IMR-90 (cell line): ENCODE data around the gene KLHL7. TPM values are rescaled to one million over a fixed set of nuclear protein-coding genes. Genes with fewer than 3 reads are reported as not detected.
A peak's percentile ranks its signal among the peaks of the same experiment; 100 is the strongest.

Source experiments
- ATAC-seq: fragments of 200-7000 bp; cut with Tn5 transposase; 2 replicates; pipeline ENCODE4 v1.9.1; 2020; ENCODE audit warnings: low read depth, mild to moderate bottlenecking, moderate library complexity
- BruUV-seq: library from RNA; stranded (reverse); fragments of 400-500 nt; replicated peaks from 2 replicates; lab custom pipeline; 2021; lab: Mats Ljungman, UMichigan
- CTCF ChIA-PET: fragments of 300-600 bp; formaldehyde crosslinking; extraction: SDS; loops from one replicate; lab custom pipeline; 2021; ENCODE audit warnings: antibody characterized with exemption; lab: Yijun Ruan, JAX
- POLR2A ChIA-PET: fragments of 300-600 bp; sonication (Branson Sonifier 250); formaldehyde crosslinking; loops from one replicate; lab custom pipeline; 2022; ENCODE audit warnings: antibody characterized with exemption; ENCODE audit not compliant: unreplicated experiment; lab: Charles Lee
- DNase-seq: peaks from one replicate; pipeline ENCODE4 v3.0.0; 2013
- H2AFZ ChIP-seq: replicated peaks from 2 replicates; pipeline ENCODE3; 2013; ENCODE audit warnings: low read length, mild to moderate bottlenecking; ENCODE audit not compliant: poor library complexity
- H2AK5ac ChIP-seq: 2 replicates; pipeline ENCODE4 v1.6.1; 2013; ENCODE audit warnings: low read depth, low read length, inconsistent platforms
- H2AK9ac ChIP-seq: replicated peaks from 2 replicates; pipeline ENCODE3; 2013; ENCODE audit warnings: mild to moderate bottlenecking, low read depth, low read length, moderate library complexity; ENCODE audit not compliant: poor library complexity
- H2BK120ac ChIP-seq: 2 replicates; pipeline ENCODE4 v1.6.1; 2013; ENCODE audit warnings: low read depth, low read length, inconsistent platforms
- H2BK15ac ChIP-seq: 3 replicates; pipeline ENCODE4 v1.6.1; 2013; ENCODE audit warnings: low read depth, low read length, inconsistent platforms
- H2BK20ac ChIP-seq: 2 replicates; pipeline ENCODE4 v1.6.1; 2013; ENCODE audit warnings: low read depth, mild to moderate bottlenecking, inconsistent platforms, low read length, moderate library complexity
- H2BK5ac ChIP-seq: 2 replicates; pipeline ENCODE4 v1.6.1; 2013; ENCODE audit warnings: mild to moderate bottlenecking, low read depth, low read length, inconsistent platforms; ENCODE audit not compliant: poor library complexity, severe bottlenecking
- H3K14ac ChIP-seq: replicated peaks from 2 replicates; pipeline ENCODE4 v1.6.1; 2013; ENCODE audit warnings: low read depth, low read length, inconsistent platforms
- H3K18ac ChIP-seq: 2 replicates; pipeline ENCODE4 v1.6.1; 2013; ENCODE audit warnings: low read depth, low read length, control low read depth
- H3K23ac ChIP-seq: 2 replicates; pipeline ENCODE4 v1.6.1; 2013; ENCODE audit warnings: low read depth, low read length, inconsistent platforms
- H3K27ac ChIP-seq: 2 replicates; pipeline ENCODE4 v1.5.1; 2013; ENCODE audit warnings: mild to moderate bottlenecking, control low read depth, low read length; ENCODE audit not compliant: insufficient read depth
- H3K27me3 ChIP-seq: 2 replicates; pipeline ENCODE4 v1.6.1; 2013; ENCODE audit warnings: low read length; ENCODE audit not compliant: control insufficient read depth, insufficient read depth
- H3K36me3 ChIP-seq: 2 replicates; pipeline ENCODE4 v1.6.1; 2013; ENCODE audit warnings: low read length, mixed read lengths; ENCODE audit not compliant: control insufficient read depth, insufficient read depth
- H3K4ac ChIP-seq: 2 replicates; pipeline ENCODE4 v1.6.1; 2013; ENCODE audit warnings: low read depth, low read length, inconsistent platforms
- H3K4me1 ChIP-seq: 2 replicates; pipeline ENCODE4 v1.6.1; 2013; ENCODE audit warnings: low read length, mixed read lengths; ENCODE audit not compliant: control insufficient read depth, insufficient read depth
- H3K4me2 ChIP-seq: 2 replicates; pipeline ENCODE4 v1.6.1; 2013; ENCODE audit warnings: low read depth, mild to moderate bottlenecking, control low read depth, low read length, moderate library complexity
- H3K4me3 ChIP-seq: 2 replicates; pipeline ENCODE4 v1.5.1; 2013; ENCODE audit warnings: low read depth, mild to moderate bottlenecking, control low read depth, low read length, moderate library complexity; ENCODE audit not compliant: insufficient read depth
- H3K56ac ChIP-seq: 2 replicates; pipeline ENCODE4 v1.6.1; 2013; ENCODE audit warnings: low read length, inconsistent platforms; ENCODE audit not compliant: insufficient read depth; ENCODE audit errors: extremely low read depth
- H3K79me1 ChIP-seq, 2 experiments: 2 replicates each; pipeline ENCODE4 v1.6.1; 2013; ENCODE audit warnings: low read length in 2 of 2, inconsistent platforms in 1 of 2, low read depth in 1 of 2
- H3K9ac ChIP-seq: 2 replicates; pipeline ENCODE4 v1.6.1; 2013; ENCODE audit warnings: low read depth, low read length, control low read depth
- H3K9me1 ChIP-seq: 2 replicates; pipeline ENCODE4 v1.6.1; 2013; ENCODE audit warnings: low read length, inconsistent platforms; ENCODE audit not compliant: insufficient read depth
- H3K9me3 ChIP-seq: 2 replicates; pipeline ENCODE4 v1.6.1; 2013; ENCODE audit warnings: low read length; ENCODE audit not compliant: control insufficient read depth, insufficient read depth
- H4K20me1 ChIP-seq: 2 replicates; pipeline ENCODE4 v1.6.1; 2013; ENCODE audit warnings: low read length, inconsistent platforms; ENCODE audit not compliant: insufficient read depth
- H4K5ac ChIP-seq: 2 replicates; pipeline ENCODE4 v1.6.1; 2013; ENCODE audit warnings: mild to moderate bottlenecking, low read depth, low read length, control low read depth
- H4K8ac ChIP-seq, 2 experiments: 2 replicates each; pipeline ENCODE4 v1.6.1; 2013; ENCODE audit warnings: low read depth in 2 of 2, low read length in 2 of 2, control low read depth in 1 of 2, inconsistent platforms in 1 of 2
- H4K91ac ChIP-seq: 2 replicates; pipeline ENCODE4 v1.6.1; 2013; ENCODE audit warnings: low read depth, low read length, inconsistent platforms; ENCODE audit not compliant: insufficient read depth
- CEBPB ChIP-seq: IDR thresholded peaks from 2 replicates; pipeline ENCODE4 v1.6.1; 2012; ENCODE audit warnings: low read depth, low read length, improper control_type of control experiment
- CHD1 ChIP-seq: IDR thresholded peaks from 2 replicates; pipeline ENCODE4 v1.6.1; 2012; ENCODE audit warnings: low read depth, low read length, improper control_type of control experiment
- RAD21 ChIP-seq: IDR thresholded peaks from 2 replicates; pipeline ENCODE4 v1.6.1; 2012; ENCODE audit warnings: low read length, improper control_type of control experiment
- WGBS, 2 experiments: methylation state at CpG; one replicate each; pipeline versions ENCODE4 v1.1.5 to v1.1.7; 2013; ENCODE audit warnings: missing lambda C conversion rate in 2 of 2; ENCODE audit not compliant: insufficient read length in 1 of 2; ENCODE audit errors: extremely low coverage in 2 of 2; 5-methylcytosine and 5-hydroxymethylcytosine counted together
- dilution Hi-C: fragments of 300-500 bp; cut with HindIII; formaldehyde crosslinking; loops from one replicate; pipeline ENCODE4 v1.14.3; 2018; ENCODE audit warnings: low sequenced_read_pairs; ENCODE audit not compliant: unreplicated experiment
- in situ Hi-C: fragments of 300-500 bp; cut with MboI; formaldehyde crosslinking; loops from 3 replicates; pipeline ENCODE4 v1.14.3; 2019; ENCODE audit warnings: low sequenced_read_pairs, inconsistent platforms, mixed read lengths
- intact Hi-C: fragments of 100-400 bp; cut with micrococcal nuclease; formaldehyde crosslinking; loops from 2 replicates; pipeline ENCODE4 v1.10.0; 2022
- polyA plus RNA-seq, 3 experiments: library from polyadenylated mRNA; depleted of rRNA; stranded (reverse); fragments of >200 nt; gene quantifications; 2 replicates each; pipeline ENCODE4 v1.2.3, GENCODE V29; 2012; ENCODE audit warnings: low replicate concordance in 1 of 3
- total RNA-seq: library from RNA; depleted of rRNA; stranded (reverse); fragments of >200 nt; gene quantifications from 2 replicates; pipeline ENCODE4 v1.2.3, GENCODE V29; 2012
- TF ChIP-seq, protein P1 (sequence below): fragments of 150-350 bp; IDR thresholded peaks from 2 replicates; pipeline ENCODE4 v1.6.1; 2017; ENCODE audit warnings: mild to moderate bottlenecking, antibody characterized with exemption, low read length, low read depth

KLHL7 gene
- total and polyA plus RNA-seq, 2 of the 4 experiments (the other 2 are of a cell fraction), result 24.6 to 29.2 TPM

DNA sequence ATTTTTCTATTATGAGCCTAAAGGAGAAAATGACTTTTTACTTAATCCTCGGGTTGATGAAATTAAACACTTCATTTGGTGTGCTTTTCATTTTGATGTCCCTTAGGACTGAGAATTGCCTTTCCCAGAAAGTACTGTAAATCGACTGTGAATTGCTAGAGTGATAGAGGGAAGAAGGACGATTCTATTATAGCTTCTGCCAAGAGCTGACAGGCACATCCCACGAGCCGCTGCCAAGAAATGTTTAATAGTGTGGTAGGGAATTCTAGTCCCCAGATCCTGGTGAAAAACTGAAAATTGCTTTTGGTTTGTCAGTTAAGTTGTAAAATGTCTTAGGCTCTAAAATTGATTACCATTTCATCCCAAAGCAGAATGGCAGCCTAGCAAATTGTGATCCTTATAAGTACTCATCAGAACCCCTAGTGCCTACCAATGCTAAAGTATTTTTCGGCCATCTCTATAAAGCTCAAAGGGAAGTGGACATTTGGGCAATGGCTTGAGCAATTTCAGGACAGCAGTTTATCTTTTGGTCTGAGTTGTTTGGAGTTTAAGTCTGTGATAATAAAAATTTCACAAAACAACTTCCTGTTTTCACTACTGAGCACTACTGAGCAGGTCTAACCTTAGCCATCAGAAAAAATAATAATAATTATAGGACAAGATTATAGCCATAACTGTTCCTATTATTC is 47.0 kb upstream of the KLHL7 start:
- H2BK15ac ChIP-seq, result 0 out of 3 replicates have a peak overlapping the region, but pooled peaks have one; percentile 7
- H2BK20ac ChIP-seq, result no peak overlapping the region
- no peak overlapping the region for H3K56ac ChIP-seq
- peak overlapping the region; percentile 7; the same call in 1 of the 2 replicates for H3K4me2 ChIP-seq
- WGBS, 2 experiments, result no CpG with 5 or more reads among the region's 6 CpGs
- peak overlapping the region; percentile 50; the same call in 1 of the 2 replicates for H3K18ac ChIP-seq
- no peaks in the 10 kb centered on the region for H3K9me1 ChIP-seq
- H3K27ac ChIP-seq, result no peak overlapping the region
- no peak overlapping the region for H4K5ac ChIP-seq
- no peak overlapping the region for H3K9ac ChIP-seq
- no peaks in the 10 kb centered on the region for H3K79me1 ChIP-seq
- BruUV-seq, result no TSS peak
- ChIA-PET POLR2A (no interaction called here), CTCF (interaction anchor here (0.6 to 0.7 kb wide), 2 partner anchors 348 to 763 kb away, joined by 3 to 4 read pairs; no protein-coding TSS in a partner anchor)
- H2BK120ac ChIP-seq, result 0 out of 2 replicates have a peak overlapping the region, but pooled peaks have one; percentile 8
- H3K4ac ChIP-seq, result no peak overlapping the region
- H3K9me3 ChIP-seq, result no peaks in the 10 kb centered on the region
- peak overlapping the region; percentile 15 to 46; a peak in 3 of 4 replicates for H4K8ac ChIP-seq
- no peak overlapping the region for H2AK5ac ChIP-seq
- no peak overlapping the region for H2AFZ ChIP-seq
- in situ Hi-C loops (loop anchor here (5.0 to 25.0 kb wide), 3 partner anchors 324 to 946 kb away; no protein-coding TSS in a partner anchor), intact Hi-C loops (loop anchor here (5.0 kb wide), 3 partner anchors 101 to 386 kb away; partner anchors contain the start of gene TOMM7), dilution Hi-C loops (loop anchor here (25.0 kb wide), 1 partner anchor 496 kb away; no protein-coding TSS in a partner anchor)
- no peak overlapping the region for H4K91ac ChIP-seq
- no peak overlapping the region for H2BK5ac ChIP-seq
- peak; percentile 40 for ATAC-seq
- no peaks in the 10 kb centered on the region for H3K4me1 ChIP-seq
- H3K4me3 ChIP-seq, result no peak overlapping the region
- no peaks in the 10 kb centered on the region for H4K20me1 ChIP-seq
- DNase-seq, result no peak
- no peak overlapping the region for H3K14ac ChIP-seq
- TF ChIP-seq, protein P1, sequence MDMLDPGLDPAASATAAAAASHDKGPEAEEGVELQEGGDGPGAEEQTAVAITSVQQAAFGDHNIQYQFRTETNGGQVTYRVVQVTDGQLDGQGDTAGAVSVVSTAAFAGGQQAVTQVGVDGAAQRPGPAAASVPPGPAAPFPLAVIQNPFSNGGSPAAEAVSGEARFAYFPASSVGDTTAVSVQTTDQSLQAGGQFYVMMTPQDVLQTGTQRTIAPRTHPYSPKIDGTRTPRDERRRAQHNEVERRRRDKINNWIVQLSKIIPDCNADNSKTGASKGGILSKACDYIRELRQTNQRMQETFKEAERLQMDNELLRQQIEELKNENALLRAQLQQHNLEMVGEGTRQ, result no peak
- TF ChIP-seq CEBPB (no peak), RAD21 (no peak), CHD1 (no peak)
- H2AK9ac ChIP-seq, result no peak overlapping the region
- H3K23ac ChIP-seq, result no peak overlapping the region
- no peaks in the 10 kb centered on the region for H3K36me3 ChIP-seq
- no peaks in the 10 kb centered on the region for H3K27me3 ChIP-seq
